Germinal center (tissue), 1 donor: ENCODE data around the gene PPARD.
"Not testable (repeated sequence)": the region's sequence is repeated elsewhere in the genome, so short reads cannot be mapped to it uniquely, and the experiment has no call there.

Experiments used
- DNase-seq: peaks from one replicate; pipeline ENCODE4 v3.0.0; 2012; ENCODE audit warnings: mixed read lengths, low spot score

The PPARD gene

GRCh38 chr6:35342258-35343091 lies at the start of gene PPARD:
TSS of gene PPARD (plus strand) at chr6:35342558. CDS start at chr6:35411088, 68,530 bp downstream.
- peak; percentile 99 for DNase-seq

DNA sequence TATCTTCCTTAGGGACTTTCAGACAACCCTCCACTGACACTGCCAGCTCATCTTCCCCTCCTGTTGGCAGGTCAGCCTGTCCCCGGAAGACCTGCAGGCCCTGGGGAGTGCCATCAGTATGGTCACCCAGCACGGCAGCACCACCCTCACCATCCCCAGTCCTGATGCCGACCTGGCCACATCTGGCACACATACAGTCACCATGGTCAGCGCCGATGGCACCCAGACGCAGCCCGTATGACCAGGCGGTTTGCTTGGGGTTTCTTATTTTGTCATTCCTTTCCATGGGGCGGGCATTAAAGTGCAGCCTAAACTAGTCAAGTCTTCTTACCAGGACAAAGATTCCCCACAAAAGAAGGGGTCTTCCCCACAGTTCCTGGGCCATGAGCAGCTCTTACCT lies 48.7 kb upstream of the PPARD start:
- no peak for DNase-seq

GRCh38 chr6:35294308-35294945 lies 47.9 kb upstream of the PPARD start:
- DNase-seq, result peak; percentile 78

DNA sequence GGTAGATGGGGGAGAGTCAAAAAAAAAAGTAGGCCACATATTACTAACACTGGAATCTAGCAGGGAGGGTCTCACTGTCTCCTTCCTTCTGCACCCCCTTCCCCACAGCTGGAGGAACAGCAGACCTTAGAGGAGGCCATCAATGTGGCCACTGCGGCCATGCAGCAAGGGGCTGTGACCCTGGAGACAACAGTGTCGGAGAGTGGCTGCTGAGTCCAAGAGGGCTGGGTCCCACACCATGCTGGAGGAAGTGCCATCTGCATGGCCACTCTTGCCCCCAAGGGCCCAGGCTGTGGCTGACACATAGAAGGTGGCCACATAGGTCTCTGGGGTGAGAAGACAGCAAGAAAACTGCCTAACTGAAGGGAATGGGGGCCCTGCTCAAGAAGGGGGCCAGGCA lies 47.3 kb upstream of the PPARD start:
- DNase-seq, result no peak

- no peak for DNase-seq
Observed at GRCh38 chr6:35295521-35296315, 46.6 kb upstream of the PPARD start.

- DNase-seq, result no peak
Observed at GRCh38 chr6:35296931-35297600, 45.3 kb upstream of the PPARD start.

GRCh38 chr6:35297601-35298481 lies 44.5 kb upstream of the PPARD start, which contains the start of gene DEF6:
TSS of gene DEF6 (plus strand) at chr6:35297818. CDS start at chr6:35297857, 39 bp downstream.
- peak; percentile 91 for DNase-seq

DNA sequence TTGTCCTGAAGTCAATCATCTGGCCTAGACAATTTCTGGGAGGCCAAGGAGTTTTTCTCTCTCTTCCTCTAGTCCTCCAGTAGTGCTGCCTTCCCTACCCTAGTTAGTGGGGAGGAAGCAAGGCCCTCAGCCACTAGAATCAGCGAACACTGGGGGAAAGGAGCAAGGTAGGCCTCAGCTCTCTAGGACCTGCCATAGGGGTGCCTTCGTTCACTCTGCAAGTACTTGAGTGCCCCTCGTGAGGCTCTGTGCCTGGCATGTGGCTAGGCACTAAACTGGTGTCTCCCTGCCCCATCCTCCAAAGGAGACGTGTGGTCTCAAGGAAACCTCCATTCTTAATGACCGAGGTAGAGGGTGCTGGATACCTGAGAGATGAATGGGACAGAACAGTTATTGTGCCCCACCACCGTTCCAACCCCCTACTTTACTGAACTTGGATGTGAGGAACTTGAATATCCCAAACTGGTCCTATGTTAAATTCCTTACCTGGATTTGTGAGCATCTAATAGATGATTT lies 43.7 kb upstream of the PPARD start:
- DNase-seq, result peak; percentile 39

- DNase-seq, result peak; percentile 63
Observed at GRCh38 chr6:35299674-35300073, 42.7 kb upstream of the PPARD start.

DNA sequence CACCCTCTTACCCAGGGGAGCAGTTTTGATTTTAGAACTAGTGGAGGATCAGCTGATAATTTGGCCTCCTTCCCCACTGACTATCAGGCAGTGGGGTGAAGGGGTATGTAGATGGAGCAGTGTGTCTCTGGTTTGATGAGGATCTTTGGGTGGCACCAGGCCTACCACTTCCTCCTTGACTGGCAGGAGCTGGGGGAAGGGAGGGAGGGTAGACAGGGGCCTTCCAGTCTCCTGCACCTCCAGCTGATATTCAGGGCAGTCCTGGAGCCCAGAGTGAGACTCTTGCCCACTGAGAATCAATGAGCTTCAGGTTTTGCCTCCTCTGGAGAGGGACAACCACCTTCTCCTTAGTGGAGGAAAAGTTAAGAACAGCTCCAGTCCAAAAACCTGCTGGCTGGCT lies 41.5 kb upstream of the PPARD start:
- no peak for DNase-seq

DNA sequence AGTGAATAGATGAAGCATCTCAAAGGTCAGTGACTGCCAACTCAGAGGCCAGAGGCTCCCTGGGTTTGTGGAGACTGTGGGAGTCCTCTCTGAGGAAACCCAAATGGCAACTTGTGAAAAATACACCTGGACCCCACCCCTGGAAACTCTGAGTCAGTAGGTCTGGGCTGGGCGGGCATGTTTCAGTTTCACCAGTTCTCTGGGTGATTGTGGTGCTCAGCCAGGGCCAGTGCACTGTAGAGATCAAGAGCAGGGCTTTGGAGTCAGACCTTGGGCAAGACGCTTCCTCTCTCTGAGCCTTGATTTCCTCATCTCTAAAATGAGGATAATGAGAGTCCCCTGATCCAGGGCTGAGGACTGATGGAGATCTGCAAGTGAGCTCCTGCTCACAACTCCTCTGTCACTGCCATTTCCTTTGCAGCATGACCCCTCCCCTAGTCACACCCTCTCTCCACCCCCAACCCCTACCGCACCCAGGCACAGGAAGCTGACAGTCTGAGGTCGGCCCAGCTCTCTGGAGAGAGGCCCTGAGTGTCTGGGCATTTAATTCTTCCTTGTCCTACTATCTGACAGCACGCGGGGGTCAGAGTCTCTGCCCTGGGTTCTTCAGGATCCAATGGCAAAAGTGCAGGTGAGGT lies 39.6 kb upstream of the PPARD start:
- DNase-seq, result peak; percentile 73

GRCh38 chr6:35304299-35304698 lies 38.1 kb upstream of the PPARD start:
- no peak for DNase-seq

GRCh38 chr6:35305117-35305516 lies 37.2 kb upstream of the PPARD start:
- DNase-seq, result no peak

- DNase-seq, result not testable (repeated sequence)
Observed at GRCh38 chr6:35307138-35307537, 35.2 kb upstream of the PPARD start.

DNA sequence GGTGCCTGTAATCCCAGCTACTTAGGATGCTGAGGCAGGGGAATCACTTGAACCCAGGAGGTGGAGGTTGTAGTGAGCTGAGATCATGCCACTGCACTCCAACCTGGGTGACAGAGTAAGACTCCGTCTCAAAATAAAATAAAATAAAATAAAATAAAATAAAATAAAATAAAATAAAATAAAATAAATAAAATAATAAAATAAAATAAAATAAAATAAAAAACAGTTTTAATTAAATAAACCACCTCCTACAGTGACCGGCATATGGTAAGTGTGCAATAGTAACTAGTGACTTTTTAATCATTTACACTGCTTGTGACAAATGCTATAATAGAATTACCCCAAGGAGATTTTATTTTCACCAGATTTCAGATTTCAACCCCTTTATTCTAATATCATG lies 33.8 kb upstream of the PPARD start:
- not testable (repeated sequence) for DNase-seq

DNA sequence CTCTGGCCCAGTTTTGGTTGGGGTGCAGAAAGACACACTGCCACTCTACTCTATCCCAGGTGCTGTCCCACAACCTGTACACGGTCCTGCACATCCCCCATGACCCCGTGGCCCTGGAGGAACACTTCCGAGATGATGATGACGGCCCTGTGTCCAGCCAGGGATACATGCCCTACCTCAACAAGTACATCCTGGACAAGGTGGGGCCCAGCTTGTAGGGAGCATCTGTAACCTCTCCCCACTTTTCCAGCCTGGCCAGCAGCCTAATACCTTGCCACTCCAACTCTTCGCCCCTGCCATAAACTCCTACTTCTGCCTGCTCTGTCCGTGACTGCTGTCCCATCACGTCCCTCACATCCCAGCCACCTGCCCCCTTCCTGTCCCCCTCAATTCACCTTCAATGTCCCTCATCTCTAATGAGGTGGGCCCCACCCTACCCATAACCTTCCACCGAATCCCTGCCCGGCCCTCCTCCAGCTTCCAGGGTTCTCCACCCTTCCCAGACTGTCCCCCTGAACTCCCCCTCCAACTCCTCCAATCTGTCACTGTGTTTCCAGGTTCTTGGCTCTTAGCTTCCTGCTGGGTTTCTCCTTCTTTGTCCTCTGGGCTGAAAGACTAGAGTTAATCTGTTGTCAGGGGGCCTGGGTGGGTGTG lies 32.6 kb upstream of the PPARD start:
- no peak for DNase-seq

DNA sequence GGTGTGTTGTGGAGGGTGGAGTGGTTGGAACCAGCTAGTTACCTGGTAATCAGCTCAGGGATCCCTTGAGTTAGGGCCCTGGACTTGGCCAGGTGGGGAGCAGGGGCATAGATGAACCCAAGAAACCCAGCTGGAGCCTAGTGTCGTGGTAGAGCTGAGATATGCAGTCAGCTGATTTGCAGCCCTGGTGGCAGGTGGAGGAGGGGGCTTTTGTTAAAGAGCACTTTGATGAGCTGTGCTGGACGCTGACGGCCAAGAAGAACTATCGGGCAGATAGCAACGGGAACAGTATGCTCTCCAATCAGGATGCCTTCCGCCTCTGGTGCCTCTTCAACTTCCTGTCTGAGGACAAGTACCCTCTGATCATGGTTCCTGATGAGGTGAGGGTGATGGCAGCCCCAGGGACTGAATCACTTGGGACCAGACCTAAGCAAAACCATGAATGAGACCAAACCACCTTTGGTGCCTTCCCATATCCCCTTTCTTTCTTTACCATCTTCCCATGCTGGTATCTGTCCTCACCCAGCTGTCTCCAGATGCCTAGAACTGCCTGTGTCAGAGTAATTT lies 32.0 kb upstream of the PPARD start:
- no peak for DNase-seq

DNA sequence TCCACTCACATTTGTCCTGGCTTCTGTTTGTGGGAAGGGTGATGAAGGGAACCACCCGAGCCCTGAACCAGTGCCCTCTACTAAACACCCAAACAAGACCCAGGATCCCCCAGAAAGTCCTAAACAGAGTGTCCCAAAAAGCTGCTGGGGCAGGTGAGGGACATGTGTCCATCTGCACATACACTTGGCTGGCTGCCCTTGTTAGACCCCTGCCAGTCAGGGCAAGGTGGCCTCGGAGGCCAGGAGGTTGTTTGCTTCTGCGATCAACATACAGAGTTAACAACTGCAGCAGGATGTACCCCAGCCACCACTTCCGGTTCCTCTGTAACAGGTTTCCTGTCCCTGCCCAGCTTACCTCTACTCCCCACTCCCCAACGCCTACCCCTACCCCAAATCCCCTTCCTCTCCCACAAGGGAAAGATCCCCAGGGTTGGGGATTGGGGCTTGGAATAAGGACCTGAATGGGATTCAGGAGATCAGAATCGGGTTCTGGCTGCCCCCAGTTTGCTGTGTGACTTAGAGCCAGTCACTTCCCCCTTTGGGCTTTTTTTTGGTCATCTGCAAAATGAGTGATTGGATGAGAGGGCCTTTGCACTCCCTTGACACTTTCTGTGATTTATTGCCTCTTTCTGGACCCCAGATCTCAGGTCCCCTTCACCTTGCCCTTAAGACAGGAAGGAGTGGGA lies 30.8 kb upstream of the PPARD start:
- DNase-seq, result no peak
